GM18909 (cell line): Measurements from ENCODE around the gene FAP.

Experiments
- ATAC-seq: cut with Tn5 transposase; IDR thresholded peaks from one replicate; pipeline ENCODE4 v1.9.1; 2021; ENCODE audit warnings: mild to moderate bottlenecking; ENCODE audit not compliant: unreplicated experiment, poor library complexity

The FAP gene, protein sequence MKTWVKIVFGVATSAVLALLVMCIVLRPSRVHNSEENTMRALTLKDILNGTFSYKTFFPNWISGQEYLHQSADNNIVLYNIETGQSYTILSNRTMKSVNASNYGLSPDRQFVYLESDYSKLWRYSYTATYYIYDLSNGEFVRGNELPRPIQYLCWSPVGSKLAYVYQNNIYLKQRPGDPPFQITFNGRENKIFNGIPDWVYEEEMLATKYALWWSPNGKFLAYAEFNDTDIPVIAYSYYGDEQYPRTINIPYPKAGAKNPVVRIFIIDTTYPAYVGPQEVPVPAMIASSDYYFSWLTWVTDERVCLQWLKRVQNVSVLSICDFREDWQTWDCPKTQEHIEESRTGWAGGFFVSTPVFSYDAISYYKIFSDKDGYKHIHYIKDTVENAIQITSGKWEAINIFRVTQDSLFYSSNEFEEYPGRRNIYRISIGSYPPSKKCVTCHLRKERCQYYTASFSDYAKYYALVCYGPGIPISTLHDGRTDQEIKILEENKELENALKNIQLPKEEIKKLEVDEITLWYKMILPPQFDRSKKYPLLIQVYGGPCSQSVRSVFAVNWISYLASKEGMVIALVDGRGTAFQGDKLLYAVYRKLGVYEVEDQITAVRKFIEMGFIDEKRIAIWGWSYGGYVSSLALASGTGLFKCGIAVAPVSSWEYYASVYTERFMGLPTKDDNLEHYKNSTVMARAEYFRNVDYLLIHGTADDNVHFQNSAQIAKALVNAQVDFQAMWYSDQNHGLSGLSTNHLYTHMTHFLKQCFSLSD

DNA sequence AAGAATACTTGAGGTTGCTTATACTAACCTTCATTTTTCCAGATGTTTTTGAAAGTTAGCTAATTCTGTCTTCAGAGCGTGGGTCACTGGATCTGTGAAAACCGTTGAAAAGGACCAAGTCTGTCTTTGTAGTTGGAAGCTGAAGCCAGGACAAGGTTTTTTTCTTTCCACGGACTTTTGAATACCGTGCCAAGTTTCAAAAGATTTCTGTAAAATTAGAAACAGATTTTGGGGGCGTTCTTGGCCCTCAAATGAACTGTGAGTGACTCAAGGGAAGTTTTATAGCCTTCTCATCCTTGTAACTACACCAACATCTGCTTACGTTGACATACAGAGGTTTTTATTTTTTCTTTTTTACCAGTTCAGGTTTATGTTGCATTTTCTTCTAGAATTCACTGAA, at the start of gene FAP:
TSS of gene FAP (minus strand) at position 152 of the 400 bp plus-strand sequence. CDS start at position 34, 118 bp downstream.
- ATAC-seq: no peak

DNA sequence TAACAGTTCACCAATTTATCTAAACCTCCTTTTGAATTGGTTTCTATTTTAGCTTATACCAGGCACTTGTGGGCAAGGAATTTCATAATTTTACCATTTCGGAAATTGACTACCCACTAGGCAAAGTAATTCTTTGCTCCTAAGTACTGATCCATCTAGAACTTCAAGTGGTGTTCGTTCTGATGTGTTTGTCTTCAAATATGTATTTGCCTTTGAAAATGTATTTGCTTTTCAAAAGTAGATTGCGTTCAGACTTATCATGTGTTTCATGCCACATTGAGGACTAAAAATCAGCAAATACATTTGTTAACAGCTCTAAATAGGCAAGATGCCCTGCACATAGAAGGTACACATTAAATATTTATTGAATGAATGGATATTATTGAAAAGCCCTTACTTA, 48.5 kb upstream of the FAP start:
- ATAC-seq: no peak

DNA sequence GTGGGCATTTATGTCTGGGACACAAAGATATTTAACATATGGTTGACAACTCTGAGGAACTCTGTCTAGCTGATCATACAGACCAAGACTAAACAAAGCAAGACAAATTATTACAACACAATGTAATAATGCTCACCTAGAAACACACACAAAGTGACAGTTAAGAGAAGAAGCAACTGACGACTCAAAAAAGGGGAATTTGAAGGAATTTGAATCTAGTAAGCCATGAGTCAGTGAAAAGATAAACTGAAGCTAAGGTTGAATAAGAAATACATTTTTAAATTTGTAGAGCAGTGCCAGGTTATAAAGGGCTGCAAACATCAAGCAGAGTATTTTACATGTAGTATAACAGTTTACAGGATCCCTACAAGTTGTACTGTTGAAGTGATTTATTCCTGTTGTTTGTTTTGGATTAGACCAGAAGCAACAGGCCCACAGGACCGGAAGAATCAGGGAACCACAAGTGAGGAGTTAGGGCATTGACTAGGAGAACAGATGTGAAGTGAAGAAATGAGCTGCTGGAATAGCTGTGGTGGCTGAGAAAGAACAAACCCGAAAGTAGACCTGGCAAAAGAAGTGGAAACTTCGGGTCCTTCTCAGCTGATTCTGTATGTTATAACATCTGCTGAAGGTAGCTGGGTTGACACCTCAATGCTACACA, 39.6 kb upstream of the FAP start:
- ATAC-seq: no peak

DNA sequence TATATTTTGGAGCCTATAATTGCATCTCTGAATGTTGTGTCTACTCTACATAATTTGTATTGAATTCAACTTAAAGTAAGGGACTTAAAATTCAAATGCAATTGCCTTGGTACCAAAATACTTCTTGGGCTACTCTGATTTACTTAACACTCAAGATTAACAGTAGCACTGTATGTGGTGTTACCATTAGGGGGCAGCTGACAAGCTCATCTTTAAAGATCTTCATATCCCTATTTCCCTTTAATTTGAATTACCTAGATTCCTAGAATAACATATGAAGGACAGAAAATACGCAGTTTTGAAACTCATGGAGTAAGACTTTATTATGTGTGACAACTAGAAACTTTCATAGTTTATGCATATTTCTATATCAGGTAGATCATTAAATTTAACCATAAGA, 37.4 kb upstream of the FAP start:
- ATAC-seq: no peak

DNA sequence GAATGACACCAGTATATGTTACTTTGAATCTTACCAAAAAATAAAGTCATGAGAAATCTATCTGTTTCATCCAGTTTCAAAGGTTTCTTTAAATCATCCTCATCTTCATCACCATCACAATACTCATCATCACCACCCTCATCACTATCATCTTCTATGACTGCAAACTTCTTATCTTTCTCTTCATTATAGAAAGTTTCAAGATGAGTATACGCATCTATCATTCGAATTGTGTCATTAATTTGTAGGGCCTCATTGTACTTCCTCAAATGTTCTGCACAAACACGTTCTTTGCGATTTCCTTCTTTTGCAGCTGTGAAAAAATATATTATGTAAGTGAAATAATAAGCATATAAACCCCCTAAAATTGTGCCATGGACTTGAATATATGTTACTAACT, 34.1 kb upstream of the FAP start:
- no peak for ATAC-seq

DNA sequence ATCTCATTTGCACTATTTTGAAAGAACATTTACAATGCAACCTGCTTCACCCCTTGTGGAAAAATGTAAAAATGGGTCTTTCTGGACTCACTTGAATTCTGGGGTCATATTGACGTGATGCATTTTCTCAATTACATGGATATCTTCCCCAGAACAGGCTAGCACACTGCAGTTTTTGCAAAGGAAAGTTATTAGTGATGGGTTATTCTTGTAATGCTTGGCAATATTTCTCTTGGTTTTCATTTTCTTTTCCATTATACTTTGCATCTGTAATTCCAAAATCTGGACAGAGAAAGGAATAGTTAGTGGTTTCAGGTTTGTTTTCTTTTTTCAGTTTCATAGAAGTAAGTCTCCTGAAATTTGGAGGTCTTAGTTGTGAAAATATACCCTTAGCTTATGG, 24.8 kb upstream of the FAP start:
- ATAC-seq: no peak

DNA sequence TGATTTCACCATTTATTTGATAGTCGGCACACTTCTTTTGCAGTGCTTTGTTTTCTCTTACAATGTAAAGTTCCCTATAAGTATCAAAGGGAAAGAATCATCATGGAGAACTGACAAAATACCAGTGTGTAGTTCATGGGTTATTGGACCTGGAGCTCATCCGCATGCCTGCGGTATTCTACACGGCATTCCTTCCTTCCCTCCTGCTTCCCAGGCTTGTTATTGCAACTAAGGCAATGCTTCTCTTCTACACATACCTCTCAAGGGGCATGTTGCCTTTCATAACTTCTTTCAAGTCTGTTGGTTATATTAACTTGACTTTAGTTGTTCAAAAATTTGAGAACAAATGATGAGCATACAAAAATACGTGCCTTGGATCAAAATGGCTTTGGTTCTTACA, 24.3 kb upstream of the FAP start:
- no peak for ATAC-seq

DNA sequence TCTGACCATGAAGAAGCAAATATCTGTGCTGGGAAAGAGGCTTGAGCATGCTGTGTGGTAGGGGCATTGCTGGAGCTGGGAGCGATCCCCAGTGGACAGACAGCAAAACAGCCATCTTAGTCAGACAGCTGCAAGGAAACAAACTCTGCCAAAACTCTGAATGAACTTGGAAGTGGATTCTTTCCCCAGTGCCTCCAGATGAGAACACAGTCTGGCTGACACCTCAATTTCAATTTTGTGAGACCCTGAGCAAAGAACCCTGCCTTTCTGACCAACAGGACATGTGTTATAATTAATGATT, 23.2 kb upstream of the FAP start:
- no peak for ATAC-seq

DNA sequence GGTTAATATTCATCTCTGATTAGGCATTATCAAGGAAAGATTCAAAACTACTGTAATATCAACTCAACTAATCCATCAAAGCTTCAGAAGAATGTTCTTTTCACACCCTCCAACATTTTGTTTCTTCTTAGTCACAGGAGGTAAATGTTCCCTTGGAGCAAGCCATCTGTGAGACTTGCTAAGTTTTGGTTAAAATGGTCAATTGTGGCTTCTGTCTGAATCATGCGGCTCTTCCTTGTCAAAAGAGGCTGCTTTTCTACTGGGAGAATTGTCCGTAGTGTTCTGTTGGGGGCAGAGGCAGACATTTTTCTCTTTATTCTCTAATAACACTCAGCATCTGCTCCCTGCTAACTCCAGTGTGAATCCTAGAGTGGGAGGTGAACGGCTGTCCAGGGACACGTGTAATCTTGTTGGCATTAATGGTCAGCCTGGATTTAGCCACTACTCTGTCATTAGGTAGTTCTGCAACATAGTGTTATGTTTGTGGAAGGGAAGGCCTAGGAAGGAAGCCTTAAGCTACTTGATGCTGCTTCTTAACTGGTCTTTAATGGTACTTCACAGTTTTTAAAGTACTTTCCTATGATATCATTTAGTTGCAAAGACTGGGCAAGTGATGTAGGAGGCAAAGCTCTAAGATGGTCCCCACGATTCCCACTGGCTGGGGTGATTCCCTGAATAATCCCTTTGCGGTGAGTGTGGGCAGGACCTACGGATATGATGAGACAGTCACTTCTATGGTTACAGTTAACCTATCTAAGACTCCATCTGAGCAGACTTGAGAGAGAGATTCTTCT, 22.6 kb upstream of the FAP start:
- no peak for ATAC-seq

DNA sequence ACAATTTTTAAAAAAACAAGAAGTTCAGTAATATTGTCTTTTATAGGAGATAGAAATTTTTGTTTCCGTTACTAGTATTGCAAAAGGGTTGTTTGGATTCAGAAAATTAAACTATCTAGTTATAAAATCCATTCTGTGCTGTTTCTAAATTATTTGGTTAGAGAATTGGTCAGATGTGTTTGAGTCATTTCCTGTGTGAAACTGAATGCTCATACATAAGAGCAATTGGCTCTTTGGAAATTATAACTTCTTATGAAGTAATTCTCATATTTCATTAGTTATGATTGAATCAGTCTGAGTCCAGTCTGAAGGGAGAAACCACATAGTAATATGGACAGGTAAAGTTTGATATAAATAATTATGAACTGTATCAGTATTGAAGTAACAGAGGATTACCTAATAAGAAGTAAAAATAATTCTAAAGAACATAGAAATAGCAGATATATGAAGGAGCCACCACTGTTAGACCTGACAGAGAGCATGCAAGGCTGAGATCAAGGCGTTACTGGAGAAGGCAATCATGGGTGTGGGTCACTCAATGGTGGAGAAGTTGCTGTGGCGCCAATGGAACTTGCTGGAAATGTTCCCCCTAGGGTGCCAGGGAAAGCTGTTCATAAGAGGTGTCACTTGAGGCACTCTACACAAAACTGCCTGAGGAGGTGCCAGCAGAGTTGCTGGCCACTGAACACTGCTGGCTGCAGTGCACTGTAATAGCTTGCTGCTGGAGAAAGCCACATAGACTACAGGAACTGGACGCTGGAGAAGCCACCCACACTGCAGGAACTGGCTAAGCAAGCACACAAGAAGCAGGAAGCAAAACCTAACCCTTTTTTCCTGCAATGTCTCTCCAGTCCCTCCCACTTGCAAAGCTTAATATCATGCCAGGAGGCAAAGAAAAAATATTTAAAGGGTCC, 18.0 kb upstream of the FAP start:
- peak; percentile 72 for ATAC-seq

DNA sequence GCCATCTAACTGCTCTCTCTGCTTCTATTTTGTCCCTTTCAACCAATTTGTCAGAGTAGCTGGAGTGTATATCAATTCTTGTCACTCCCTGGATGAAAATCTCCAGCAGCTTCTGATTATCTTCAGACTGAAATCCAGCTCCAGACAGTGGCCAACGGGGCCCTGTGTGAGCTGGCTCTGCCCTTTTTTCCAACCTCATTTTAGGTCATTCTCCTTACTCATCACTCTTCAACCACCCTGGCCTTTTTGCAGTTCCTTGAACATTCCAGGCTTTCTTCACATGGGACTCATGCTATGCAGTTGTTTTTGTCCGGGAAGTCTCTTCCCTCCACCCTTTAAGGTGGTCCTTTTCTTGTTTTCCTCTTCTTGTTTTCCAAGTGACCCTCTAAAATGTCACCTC, 15.4 kb upstream of the FAP start:
- no peak for ATAC-seq

DNA sequence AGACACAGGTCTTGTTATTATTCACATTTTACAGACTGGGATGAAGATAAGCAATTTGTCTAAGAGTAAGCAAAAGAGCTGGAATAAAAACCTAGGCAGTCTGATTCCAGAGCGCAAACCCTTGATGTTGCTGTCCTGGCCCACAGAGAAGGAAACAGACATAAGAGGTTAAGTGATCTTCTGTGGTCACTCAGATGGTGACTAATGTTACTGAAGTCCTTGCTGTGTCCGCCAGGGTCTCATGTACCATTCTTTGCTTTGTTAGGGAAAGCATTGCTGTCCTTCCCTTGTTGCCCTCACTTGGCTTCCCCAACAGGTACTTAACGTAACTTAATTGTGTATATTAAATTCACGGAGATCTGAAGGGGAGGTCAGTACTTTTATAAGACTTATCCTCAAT, 14.9 kb upstream of the FAP start:
- ATAC-seq: no peak

DNA sequence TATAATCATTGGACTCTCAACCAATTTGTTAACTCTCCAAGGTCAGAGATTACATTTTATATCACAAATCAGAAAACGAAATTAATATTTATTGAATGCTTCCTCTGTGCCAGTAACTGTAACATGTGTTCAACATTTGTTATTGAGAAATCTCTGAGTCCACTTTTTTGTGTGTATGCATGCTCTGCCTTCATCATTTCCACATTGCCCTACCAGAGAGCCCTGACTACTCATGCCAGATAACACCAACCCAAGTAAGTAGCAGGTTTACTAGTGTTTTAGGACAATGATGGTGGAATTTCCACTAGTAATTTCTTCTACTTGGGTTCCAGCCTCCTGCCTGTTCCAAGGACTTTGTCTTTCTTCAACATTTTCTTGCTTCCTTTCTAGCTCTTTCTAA, 14.2 kb upstream of the FAP start:
- ATAC-seq: no peak

DNA sequence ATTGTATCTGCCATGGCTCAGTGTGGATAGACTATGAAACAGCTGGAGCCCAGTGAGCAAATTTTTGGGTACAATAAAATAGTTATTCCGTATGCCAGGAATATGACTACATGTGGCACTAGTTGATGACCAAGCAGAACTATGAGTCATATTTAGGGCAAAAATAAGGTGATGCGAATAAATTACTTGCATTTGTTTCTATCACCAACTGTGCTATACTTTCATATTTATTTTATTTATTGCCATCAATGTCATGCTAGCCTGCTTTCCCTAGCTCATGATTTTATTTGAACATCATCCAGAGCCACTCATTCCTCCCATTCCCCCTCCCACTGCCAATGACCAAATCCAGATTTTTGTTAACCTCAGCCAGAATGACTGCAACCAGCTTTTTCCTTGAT, 13.3 kb upstream of the FAP start:
- ATAC-seq: no peak

DNA sequence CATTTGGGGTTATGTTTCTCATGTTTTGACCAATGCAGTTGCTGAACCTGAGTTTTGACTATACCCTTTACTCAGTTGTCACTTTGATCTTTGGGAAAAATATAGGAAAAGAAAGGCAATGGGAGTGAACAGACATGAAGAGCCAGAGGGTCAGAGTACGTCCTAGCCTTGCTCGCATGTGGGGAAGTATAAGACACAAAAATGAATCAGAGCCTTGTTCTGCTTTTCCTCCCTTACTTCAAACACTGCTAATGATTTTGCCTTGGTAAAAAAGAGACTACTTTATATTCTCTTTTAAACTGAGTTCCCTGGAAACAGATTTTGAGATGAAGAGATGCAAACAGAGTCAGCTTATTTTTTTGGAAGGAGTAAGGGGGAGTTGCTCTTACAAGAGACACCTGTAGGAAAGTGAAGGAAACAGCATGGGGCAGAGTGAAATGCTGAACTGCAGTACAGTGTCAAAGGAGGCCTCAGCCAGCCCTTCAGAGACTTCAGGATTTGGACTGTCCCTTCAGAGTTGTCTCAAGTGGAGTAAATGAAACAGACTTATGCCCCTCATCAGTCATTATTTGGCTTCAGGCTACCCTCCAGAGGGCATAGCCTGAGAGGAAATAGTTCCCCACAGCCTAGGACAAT, 11.1 kb upstream of the FAP start:
- no peak for ATAC-seq

DNA sequence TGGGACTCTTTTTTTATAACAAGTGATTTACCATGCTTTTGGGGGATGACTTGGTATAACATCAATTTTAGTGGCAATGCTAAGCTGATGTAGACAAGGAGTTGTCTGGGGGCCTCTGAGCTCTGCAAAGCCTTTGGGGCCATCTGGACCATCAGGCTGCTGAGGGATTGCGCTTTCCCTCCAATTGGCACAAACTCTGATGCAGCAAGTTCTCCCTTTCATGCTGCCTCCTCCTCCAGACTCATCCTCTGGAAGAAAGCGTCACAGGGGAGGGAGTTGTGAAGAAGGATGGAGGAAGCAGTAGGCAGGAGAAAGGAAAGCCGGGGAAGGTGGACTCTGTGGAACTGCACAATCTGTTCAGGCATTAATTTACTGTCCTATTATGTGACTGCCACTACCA, 10.2 kb upstream of the FAP start:
- no peak for ATAC-seq

DNA sequence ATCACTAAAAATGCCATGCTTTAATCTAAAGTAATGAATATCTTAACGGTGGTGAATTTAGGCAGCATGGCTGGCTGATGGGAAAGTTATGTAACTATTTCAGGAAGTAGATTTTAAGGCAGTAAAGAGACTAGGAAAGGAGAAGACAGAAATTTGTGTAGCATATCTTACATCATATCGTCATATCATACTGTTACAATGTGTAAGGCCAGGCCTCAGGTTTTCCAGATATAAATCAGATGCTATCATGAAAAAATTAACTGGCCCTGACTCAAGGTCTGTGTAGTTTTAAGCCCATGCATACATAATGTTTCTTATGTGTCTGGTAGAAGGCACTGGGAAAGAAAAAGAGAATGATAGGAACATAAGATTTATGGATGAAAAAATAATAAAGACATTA, 8.9 kb upstream of the FAP start:
- ATAC-seq: no peak

DNA sequence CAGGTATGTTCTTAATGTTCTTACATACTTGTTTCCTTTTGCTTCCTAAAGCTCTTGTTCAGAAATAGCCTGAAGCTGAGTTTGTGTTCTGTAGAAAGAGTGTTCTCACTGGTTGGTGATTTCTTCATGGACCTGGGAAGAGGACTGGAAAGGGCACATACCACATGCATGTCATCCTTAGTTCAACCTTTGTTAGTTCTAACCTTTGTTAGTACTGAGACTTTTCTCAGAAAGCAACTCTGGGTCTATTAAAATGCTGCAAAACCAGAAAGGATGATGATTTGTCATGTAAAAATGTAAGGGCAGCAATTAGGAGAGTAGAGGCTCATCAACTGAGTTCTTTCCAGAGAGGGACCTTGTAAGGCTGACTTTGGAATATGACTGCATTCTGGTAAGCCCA, 2.5 kb upstream of the FAP start:
- ATAC-seq: no peak

DNA sequence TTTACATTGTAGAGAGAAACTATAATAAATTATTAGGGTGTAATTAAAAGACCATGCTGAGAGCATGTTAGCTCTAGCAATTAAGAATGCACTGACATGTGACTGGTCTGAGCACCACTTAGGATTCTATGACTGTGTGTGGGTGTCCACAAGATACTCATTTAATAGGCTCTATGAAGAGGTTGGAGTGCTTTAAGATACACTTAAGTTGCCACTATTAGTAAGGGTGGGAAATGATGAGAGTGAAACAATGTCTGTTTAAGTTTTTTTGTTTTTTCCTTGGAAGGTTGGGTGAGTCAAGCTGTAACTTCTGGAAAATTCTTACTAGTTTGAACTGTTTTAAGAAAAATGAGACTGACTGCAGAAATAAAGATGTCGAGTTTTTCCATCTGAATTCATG, 1.8 kb upstream of the FAP start:
- no peak for ATAC-seq
